SK-N-MC (cell line): Measurements from ENCODE around the gene ATP7B.

Experiments used
- EZH2 ChIP-seq: fragments of 200-600 bp; sonication (generic); IDR thresholded peaks from one replicate; pipeline ENCODE4 v1.6.1; 2017; ENCODE audit warnings: antibody characterized with exemption
- FOXP2 ChIP-seq: optimal IDR thresholded peaks from 2 replicates; pipeline ENCODE3; 2011; ENCODE audit warnings: mild to moderate bottlenecking, moderate library complexity; ENCODE audit not compliant: insufficient read depth; ENCODE audit errors: extremely low read length, control extremely low read depth
- POLR2AphosphoS5 ChIP-seq: IDR thresholded peaks from 2 replicates; pipeline ENCODE4 v1.6.1; 2012; ENCODE audit warnings: mild to moderate bottlenecking, low read depth, low read length, borderline replicate concordance

- TF ChIP-seq EZH2 (no peak), POLR2AphosphoS5 (no peak), FOXP2 (no peak)
These were observed 79.6 kb downstream of the ATP7B start for GRCh38 chr13:51931606-51932005.
